HepG2 (cell line): Measurements from ENCODE around the gene TPPP2. TPM values are rescaled to one million over a fixed set of nuclear protein-coding genes. Genes with fewer than 3 reads are reported as not detected.

ENCODE experiments used
- HOMEZ ChIP-seq: IDR thresholded peaks from 2 replicates; pipeline ENCODE4 v1.6.1; 2016; ENCODE audit warnings: low read depth
- ISL2 ChIP-seq: sonication (generic); formaldehyde crosslinking; IDR thresholded peaks from 2 replicates; pipeline ENCODE4 v1.5.0; 2020; ENCODE audit warnings: missing genetic modification reagents
- MYPOP ChIP-seq: sonication (generic); formaldehyde crosslinking; IDR thresholded peaks from 2 replicates; pipeline ENCODE4 v1.8.1; 2023; ENCODE audit warnings: mild to moderate bottlenecking, moderate library complexity, missing genetic modification reagents
- NFATC3 ChIP-seq: sonication (generic); formaldehyde crosslinking; IDR thresholded peaks from 2 replicates; pipeline ENCODE4 v1.5.1; 2020; ENCODE audit warnings: mild to moderate bottlenecking, missing genetic modification reagents
- PITX1 ChIP-seq: sonication (generic); formaldehyde crosslinking; IDR thresholded peaks from 2 replicates; pipeline ENCODE4 v1.5.1; 2020; ENCODE audit warnings: mild to moderate bottlenecking, missing genetic modification reagents
- RFXAP ChIP-seq: sonication (generic); formaldehyde crosslinking; IDR thresholded peaks from 2 replicates; pipeline ENCODE4 v1.4.0; 2020; ENCODE audit warnings: missing genetic modification reagents, borderline replicate concordance
- SIN3A ChIP-seq: IDR thresholded peaks from 2 replicates; pipeline ENCODE4 v1.6.1; 2011; ENCODE audit warnings: low read depth, mild to moderate bottlenecking, control low read depth, low read length, borderline replicate concordance
- SOX6 ChIP-seq, 2 experiments: fragments of 450-650 bp in 1 of 2; sonication (generic) in 1 of 2; formaldehyde crosslinking in 1 of 2; IDR thresholded peaks; 2 replicates each; pipeline versions ENCODE4 v1.4.0 to v1.6.1; 2017 to 2020; ENCODE audit warnings: antibody characterized with exemption in 1 of 2, mild to moderate bottlenecking in 1 of 2, missing genetic modification reagents in 1 of 2
- SP2 ChIP-seq: sonication (generic); formaldehyde crosslinking; IDR thresholded peaks from 2 replicates; pipeline ENCODE4 v1.5.1; 2020; ENCODE audit warnings: mild to moderate bottlenecking, missing genetic modification reagents
- STAG1 ChIP-seq: sonication (generic); formaldehyde crosslinking; IDR thresholded peaks from 2 replicates; pipeline ENCODE4 v1.4.0; 2020; ENCODE audit warnings: missing genetic modification reagents
- STAT5B ChIP-seq: sonication (generic); formaldehyde crosslinking; IDR thresholded peaks from 2 replicates; pipeline ENCODE4 v1.4.0; 2020; ENCODE audit warnings: missing genetic modification reagents
- TRAFD1 ChIP-seq: sonication (generic); formaldehyde crosslinking; IDR thresholded peaks from 2 replicates; pipeline ENCODE4 v1.5.1; 2020; ENCODE audit warnings: missing genetic modification reagents, mild to moderate bottlenecking, borderline replicate concordance
- ZNF281 ChIP-seq: sonication (generic); formaldehyde crosslinking; IDR thresholded peaks from 2 replicates; pipeline ENCODE4 v1.4.0; 2020; ENCODE audit warnings: missing genetic modification reagents, borderline replicate concordance
- ZNF496 ChIP-seq: sonication (generic); formaldehyde crosslinking; IDR thresholded peaks from 2 replicates; pipeline ENCODE4 v1.8.1; 2023; ENCODE audit warnings: mild to moderate bottlenecking, moderate library complexity, missing genetic modification reagents; ENCODE audit not compliant: insufficient replicate concordance
- ZNF503 ChIP-seq: sonication (generic); formaldehyde crosslinking; IDR thresholded peaks from 2 replicates; pipeline ENCODE4 v1.4.0; 2020; ENCODE audit warnings: missing genetic modification reagents
- ZNF619 ChIP-seq: sonication (generic); formaldehyde crosslinking; IDR thresholded peaks from 2 replicates; pipeline ENCODE4 v1.4.0; 2020; ENCODE audit warnings: mild to moderate bottlenecking, missing genetic modification reagents
- ZNF660 ChIP-seq: sonication (generic); formaldehyde crosslinking; IDR thresholded peaks from 2 replicates; pipeline ENCODE4 v1.5.1; 2020; ENCODE audit warnings: mild to moderate bottlenecking, low read depth, missing genetic modification reagents, borderline replicate concordance
- ZNF709 ChIP-seq: sonication (generic); formaldehyde crosslinking; IDR thresholded peaks from 2 replicates; pipeline ENCODE4 v1.5.0; 2020; ENCODE audit warnings: mild to moderate bottlenecking, missing genetic modification reagents
- ZNF782 ChIP-seq: sonication (generic); formaldehyde crosslinking; IDR thresholded peaks from 2 replicates; pipeline ENCODE4 v1.4.0; 2020; ENCODE audit warnings: missing genetic modification reagents, mild to moderate bottlenecking, borderline replicate concordance
- polyA plus RNA-seq, 8 experiments: library from polyadenylated mRNA; depleted of rRNA in 3 of 8; stranded (reverse) in 7 of 8; unstranded in 1 of 8; fragments of >200 nt; fragmentation: Illumina TruSeq in 4 of 8; extraction: Trizol in 4 of 8; gene quantifications; 2 replicates each; pipeline versions ENCODE4 v1.2.1 to v1.2.3, GENCODE V29; 2011 to 2016; ENCODE audit warnings: low read depth in 4 of 8, missing spikeins in 1 of 8, mixed read lengths in 1 of 8; ENCODE audit not compliant: insufficient read depth in 1 of 8
- total RNA-seq, 5 experiments: library from RNA; depleted of rRNA; stranded (reverse); fragments of >200 nt; fragmentation: Illumina TruSeq; extraction: Trizol; gene quantifications; 2 replicates each; pipeline ENCODE4 v1.2.3, GENCODE V29; 2016; ENCODE audit warnings: low read depth in 1 of 5

TPPP2 gene
- total and polyA plus RNA-seq, 2 of the 13 experiments (the other 11 are each of a cell fraction or from before 2014, with no cell fraction given) = 0.58 to 4.2 TPM

GRCh38 chr14:20989787-20990600 lies 40.0 kb upstream of the TPPP2 start, which contains the start of gene METTL17 (continued):
- TF ChIP-seq ZNF281 (CRISPR knock-in tag) = no peak
- no peak for TF ChIP-seq ZNF503 (CRISPR knock-in tag)
- no peak for TF ChIP-seq HOMEZ (CRISPR knock-in tag)
- TF ChIP-seq MYPOP (CRISPR knock-in tag) = no peak; the same call in 1 of the 2 replicates
- peak; percentile 66; the same call in 1 of the 2 replicates for TF ChIP-seq ISL2 (CRISPR knock-in tag)
- TF ChIP-seq STAT5B (CRISPR knock-in tag) = no peak
- TF ChIP-seq NFATC3 (CRISPR knock-in tag) = no peak
- peak; percentile 71; the same call in 1 of the 2 replicates for TF ChIP-seq SIN3A
- TF ChIP-seq ZNF496 (CRISPR knock-in tag) = no peak
- TF ChIP-seq ZNF660 (CRISPR knock-in tag) = no peak
- no peak for TF ChIP-seq ZNF782
- peak; percentile 71; the same call in 1 of the 2 replicates for TF ChIP-seq PITX1 (CRISPR knock-in tag)
- peak; percentile 67 for TF ChIP-seq ZNF619 (CRISPR knock-in tag)
- TF ChIP-seq ZNF709 (CRISPR knock-in tag) = peak; percentile 87
- no peak for TF ChIP-seq TRAFD1 (CRISPR knock-in tag)
- TF ChIP-seq RFXAP (CRISPR knock-in tag) = peak; percentile 38; the same call in 1 of the 2 replicates
- peak; percentile 70 for TF ChIP-seq SP2 (CRISPR knock-in tag)
- TF ChIP-seq SOX6 (IDR thresholded peaks at IDR 0.05) = no peak
- peak; percentile 40; the same call in 1 of the 2 replicates for TF ChIP-seq SOX6 (CRISPR knock-in tag; IDR thresholded peaks at IDR 0.05)
- peak; percentile 58 for TF ChIP-seq STAG1
